HEK293 (cell line): ENCODE measurements around the gene DPF3.
A peak's percentile ranks its signal among the peaks of the same experiment; 100 is the strongest.

Experiments
- CTCF ChIA-PET: fragments of 350-600 bp; formaldehyde crosslinking; extraction: SDS; loops from one replicate; lab custom pipeline; 2021; ENCODE audit warnings: antibody characterized with exemption; lab: Yijun Ruan, JAX
- POLR2A ChIA-PET: fragments of 300-600 bp; formaldehyde crosslinking; extraction: SDS; loops from one replicate; lab custom pipeline; 2020; ENCODE audit warnings: antibody characterized with exemption, inconsistent platforms; lab: Yijun Ruan, JAX
- H3K27ac ChIP-seq: fragments of 200-500 bp; sonication (Bioruptor generic); 2 replicates; pipeline ENCODE4 v1.5.1; 2014; ENCODE audit warnings: low read depth, low read length, control low read depth, inconsistent platforms; ENCODE audit errors: extremely low read depth
- H3K36me3 ChIP-seq, 2 experiments: fragments of 200-500 bp in 1 of 2; sonication (Bioruptor generic) in 1 of 2; 1 replicate in 1 of 2; 2 replicates in 1 of 2; pipeline ENCODE4 v1.5.1; 2014 to 2017; ENCODE audit warnings: inconsistent platforms in 2 of 2, low read length in 2 of 2; ENCODE audit not compliant: control insufficient read depth in 2 of 2, insufficient read depth in 1 of 2
- H3K4me1 ChIP-seq: fragments of 200-500 bp; sonication (Bioruptor generic); 2 replicates; pipeline ENCODE4 v1.5.1; 2014; ENCODE audit warnings: mild to moderate bottlenecking, low read length, inconsistent platforms; ENCODE audit not compliant: control insufficient read depth, insufficient read depth
- H3K4me3 ChIP-seq: 2 replicates; pipeline ENCODE4 v1.5.1; 2011; ENCODE audit warnings: low read depth, mild to moderate bottlenecking, control low read depth, low read length, moderate library complexity
- H3K9me3 ChIP-seq: fragments of 200-500 bp; sonication (Bioruptor generic); 2 replicates; pipeline ENCODE4 v1.5.1; 2014; ENCODE audit warnings: low read depth, low read length, inconsistent platforms; ENCODE audit not compliant: control insufficient read depth, insufficient read depth
- EGR2 ChIP-seq: fragments of 450-650 bp; formaldehyde crosslinking; IDR thresholded peaks from 2 replicates; pipeline ENCODE4 v1.5.1; 2016; ENCODE audit warnings: low read depth, missing biosample characterization, missing genetic modification characterization
- GLIS2 ChIP-seq: fragments of 450-650 bp; formaldehyde crosslinking; IDR thresholded peaks from 2 replicates; pipeline ENCODE4 v1.5.1; 2016; ENCODE audit warnings: missing biosample characterization, missing genetic modification characterization
- KLF7 ChIP-seq: fragments of 450-650 bp; formaldehyde crosslinking; IDR thresholded peaks from 2 replicates; pipeline ENCODE4 v1.5.1; 2016; ENCODE audit warnings: missing biosample characterization, missing genetic modification characterization, borderline replicate concordance
- MYNN ChIP-seq: fragments of 450-650 bp; formaldehyde crosslinking; IDR thresholded peaks from 2 replicates; pipeline ENCODE4 v1.5.1; 2016; ENCODE audit warnings: missing biosample characterization, missing genetic modification characterization, borderline replicate concordance
- MZF1 ChIP-seq: fragments of 450-650 bp; formaldehyde crosslinking; IDR thresholded peaks from 2 replicates; pipeline ENCODE4 v1.5.1; 2017; ENCODE audit warnings: missing biosample characterization, missing genetic modification characterization, borderline replicate concordance
- OVOL3 ChIP-seq: fragments of 450-650 bp; formaldehyde crosslinking; IDR thresholded peaks from 2 replicates; pipeline ENCODE4 v1.5.1; 2016; ENCODE audit warnings: missing biosample characterization, missing genetic modification characterization
- PRDM1 ChIP-seq: fragments of 450-650 bp; formaldehyde crosslinking; IDR thresholded peaks from 2 replicates; pipeline ENCODE4; 2016; ENCODE audit warnings: missing biosample characterization, missing genetic modification characterization
- ZBTB17 ChIP-seq: fragments of 450-650 bp; formaldehyde crosslinking; IDR thresholded peaks from 2 replicates; pipeline ENCODE4 v1.5.1; 2016; ENCODE audit warnings: missing biosample characterization, missing genetic modification characterization
- ZBTB21 ChIP-seq: fragments of 450-650 bp; formaldehyde crosslinking; IDR thresholded peaks from 2 replicates; pipeline ENCODE4 v1.5.1; 2017; ENCODE audit warnings: missing biosample characterization, missing genetic modification characterization
- ZBTB48 ChIP-seq: fragments of 450-650 bp; formaldehyde crosslinking; IDR thresholded peaks from 2 replicates; pipeline ENCODE4 v1.5.1; 2016; ENCODE audit warnings: missing biosample characterization, missing genetic modification characterization
- ZBTB8A ChIP-seq: fragments of 450-650 bp; formaldehyde crosslinking; IDR thresholded peaks from 2 replicates; pipeline ENCODE4 v1.5.1; 2016; ENCODE audit warnings: missing biosample characterization, missing genetic modification characterization
- ZFHX2 ChIP-seq: fragments of 450-650 bp; formaldehyde crosslinking; conservative IDR thresholded peaks from 2 replicates; pipeline ENCODE4 v1.5.1; 2016; ENCODE audit warnings: missing biosample characterization, missing genetic modification characterization
- ZNF10 ChIP-seq: fragments of 450-650 bp; formaldehyde crosslinking; IDR thresholded peaks from 2 replicates; pipeline ENCODE4 v1.5.1; 2017; ENCODE audit warnings: missing biosample characterization, missing genetic modification characterization
- ZNF140 ChIP-seq: fragments of 450-650 bp; formaldehyde crosslinking; IDR thresholded peaks from 2 replicates; pipeline ENCODE4 v1.5.1; 2016; ENCODE audit warnings: missing biosample characterization, missing genetic modification characterization
- ZNF184 ChIP-seq: fragments of 450-650 bp; IDR thresholded peaks from 2 replicates; pipeline ENCODE4 v1.5.1; 2018; ENCODE audit warnings: missing biosample characterization, mild to moderate bottlenecking, missing genetic modification characterization
- ZNF266 ChIP-seq: fragments of 450-650 bp; formaldehyde crosslinking; IDR thresholded peaks from 2 replicates; pipeline ENCODE4 v1.5.1; 2016; ENCODE audit warnings: missing biosample characterization, missing genetic modification characterization, low read depth
- ZNF416 ChIP-seq: fragments of 450-650 bp; formaldehyde crosslinking; IDR thresholded peaks from 2 replicates; pipeline ENCODE4 v1.5.1; 2016; ENCODE audit warnings: missing biosample characterization, missing genetic modification characterization
- ZNF624 ChIP-seq: fragments of 450-650 bp; formaldehyde crosslinking; IDR thresholded peaks from 2 replicates; pipeline ENCODE4 v1.5.1; 2017; ENCODE audit warnings: missing biosample characterization, missing genetic modification characterization
- ZNF658 ChIP-seq: fragments of 450-650 bp; formaldehyde crosslinking; IDR thresholded peaks from 2 replicates; pipeline ENCODE4; 2016; ENCODE audit warnings: missing biosample characterization, missing genetic modification characterization
- ZNF707 ChIP-seq: fragments of 450-650 bp; formaldehyde crosslinking; IDR thresholded peaks from 2 replicates; pipeline ENCODE4 v1.5.1; 2016; ENCODE audit warnings: missing biosample characterization, missing genetic modification characterization
- TF ChIP-seq, protein P1 (sequence below): fragments of 450-650 bp; formaldehyde crosslinking; IDR thresholded peaks from 2 replicates; pipeline ENCODE4 v1.5.1; 2016; ENCODE audit warnings: missing biosample characterization, missing genetic modification characterization
- TF ChIP-seq, protein P2 (sequence below): fragments of 450-650 bp; formaldehyde crosslinking; conservative IDR thresholded peaks from 2 replicates; pipeline ENCODE4 v1.5.1; 2016; ENCODE audit warnings: low read depth, missing biosample characterization, missing genetic modification characterization
- TF ChIP-seq, protein P3 (sequence below): fragments of 450-650 bp; formaldehyde crosslinking; IDR thresholded peaks from 2 replicates; pipeline ENCODE4 v1.5.1; 2017; ENCODE audit warnings: missing biosample characterization, missing genetic modification characterization

The DPF3 gene

GRCh38 chr14:72616294-72616693 is 277.6 kb downstream of the DPF3 start:
- Histone ChIP-seq H3K9me3 (no peaks in the 10 kb centered on the region), H3K4me3 (no peak overlapping the region), H3K27ac (no peak overlapping the region), H3K36me3 (no peaks in the 10 kb centered on the region), H3K4me1 (no peaks in the 10 kb centered on the region)
- ChIA-PET POLR2A (no interaction called here), CTCF (no interaction called here)
- TF ChIP-seq ZNF707 (no peak), OVOL3 (tag by site-specific recombination) (no peak)

DNA sequence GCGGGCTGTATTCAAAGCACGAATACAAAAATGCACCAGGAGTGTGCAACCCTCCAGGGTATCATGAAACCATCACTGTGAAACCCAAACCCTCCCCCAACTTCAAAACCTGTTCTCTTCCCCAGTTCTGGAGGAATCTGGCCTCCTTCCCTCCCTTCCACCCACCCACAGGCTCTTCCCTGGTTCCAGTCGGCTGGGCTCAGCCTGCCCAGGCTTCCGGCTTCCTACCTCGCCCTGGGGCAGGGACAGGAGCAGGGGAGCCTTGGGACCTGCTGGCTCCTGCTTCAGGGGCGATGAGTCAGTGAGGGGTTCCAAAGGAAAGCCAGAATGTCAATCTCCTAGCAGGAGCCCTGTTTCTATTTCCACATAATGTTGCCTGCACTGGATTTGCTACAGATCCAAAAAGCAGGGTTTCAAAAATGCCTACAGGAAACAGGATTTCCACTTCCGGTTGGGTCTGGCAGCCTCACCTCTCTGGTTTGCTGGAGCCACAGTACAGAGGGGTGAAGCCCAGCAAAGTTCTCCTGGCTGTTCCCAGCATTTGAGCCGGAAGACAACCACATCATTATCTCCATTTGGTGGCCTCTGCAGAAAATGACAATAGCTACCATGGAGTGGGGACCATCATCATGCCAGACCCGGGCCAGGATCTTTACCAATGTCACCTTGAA is 278.3 kb downstream of the DPF3 start:
- Histone ChIP-seq H3K27ac (no peak overlapping the region), H3K4me1 (no peaks in the 10 kb centered on the region), H3K9me3 (no peaks in the 10 kb centered on the region), H3K4me3 (no peak overlapping the region), H3K36me3 (no peaks in the 10 kb centered on the region)
- TF ChIP-seq, protein P1, sequence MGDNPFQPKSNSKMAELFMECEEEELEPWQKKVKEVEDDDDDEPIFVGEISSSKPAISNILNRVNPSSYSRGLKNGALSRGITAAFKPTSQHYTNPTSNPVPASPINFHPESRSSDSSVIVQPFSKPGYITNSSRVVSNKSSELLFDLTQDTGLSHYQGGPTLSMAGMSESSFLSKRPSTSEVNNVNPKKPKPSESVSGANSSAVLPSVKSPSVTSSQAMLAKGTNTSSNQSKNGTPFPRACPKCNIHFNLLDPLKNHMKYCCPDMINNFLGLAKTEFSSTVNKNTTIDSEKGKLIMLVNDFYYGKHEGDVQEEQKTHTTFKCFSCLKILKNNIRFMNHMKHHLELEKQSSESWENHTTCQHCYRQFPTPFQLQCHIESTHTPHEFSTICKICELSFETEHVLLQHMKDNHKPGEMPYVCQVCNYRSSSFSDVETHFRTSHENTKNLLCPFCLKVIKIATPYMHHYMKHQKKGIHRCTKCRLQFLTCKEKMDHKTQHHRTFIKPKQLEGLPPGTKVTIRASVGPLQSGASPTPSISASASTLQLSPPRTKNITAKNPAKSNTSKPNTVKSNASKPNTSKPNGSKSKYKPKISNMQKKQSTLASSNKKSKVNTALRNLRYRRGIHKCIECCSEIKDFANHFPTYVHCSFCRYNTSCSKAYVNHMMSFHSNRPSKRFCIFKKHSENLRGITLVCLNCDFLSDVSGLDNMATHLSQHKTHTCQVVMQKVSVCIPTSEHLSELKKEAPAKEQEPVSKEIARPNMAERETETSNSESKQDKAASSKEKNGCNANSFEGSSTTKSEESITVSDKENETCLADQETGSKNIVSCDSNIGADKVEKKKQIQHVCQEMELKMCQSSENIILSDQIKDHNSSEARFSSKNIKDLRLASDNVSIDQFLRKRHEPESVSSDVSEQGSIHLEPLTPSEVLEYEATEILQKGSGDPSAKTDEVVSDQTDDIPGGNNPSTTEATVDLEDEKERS (tag by site-specific recombination): no peak
- TF ChIP-seq EGR2 (peak; percentile 21; the same call in 1 of the 2 replicates), ZNF416 (tag by site-specific recombination) (no peak), ZBTB48 (tag by site-specific recombination) (no peak), ZNF624 (tag by site-specific recombination) (no peak), KLF7 (no peak), ZFHX2 (tag by site-specific recombination) (peak; percentile 59), MZF1 (no peak)
- ChIA-PET CTCF (no interaction called here), POLR2A (no interaction called here)

- ChIA-PET CTCF (no interaction called here), POLR2A (interaction anchor here (0.6 kb wide), 1 partner anchor 36 kb away, joined by 3 read pairs; no protein-coding TSS in a partner anchor)
- no peaks in the 10 kb centered on the region for H3K4me1 ChIP-seq
- H3K36me3 ChIP-seq: no peaks in the 10 kb centered on the region
- TF ChIP-seq ZBTB21 (tag by site-specific recombination): no peak
- no peak for TF ChIP-seq ZNF10 (tag by site-specific recombination)
- TF ChIP-seq MYNN (tag by site-specific recombination): no peak
- TF ChIP-seq, protein P2, sequence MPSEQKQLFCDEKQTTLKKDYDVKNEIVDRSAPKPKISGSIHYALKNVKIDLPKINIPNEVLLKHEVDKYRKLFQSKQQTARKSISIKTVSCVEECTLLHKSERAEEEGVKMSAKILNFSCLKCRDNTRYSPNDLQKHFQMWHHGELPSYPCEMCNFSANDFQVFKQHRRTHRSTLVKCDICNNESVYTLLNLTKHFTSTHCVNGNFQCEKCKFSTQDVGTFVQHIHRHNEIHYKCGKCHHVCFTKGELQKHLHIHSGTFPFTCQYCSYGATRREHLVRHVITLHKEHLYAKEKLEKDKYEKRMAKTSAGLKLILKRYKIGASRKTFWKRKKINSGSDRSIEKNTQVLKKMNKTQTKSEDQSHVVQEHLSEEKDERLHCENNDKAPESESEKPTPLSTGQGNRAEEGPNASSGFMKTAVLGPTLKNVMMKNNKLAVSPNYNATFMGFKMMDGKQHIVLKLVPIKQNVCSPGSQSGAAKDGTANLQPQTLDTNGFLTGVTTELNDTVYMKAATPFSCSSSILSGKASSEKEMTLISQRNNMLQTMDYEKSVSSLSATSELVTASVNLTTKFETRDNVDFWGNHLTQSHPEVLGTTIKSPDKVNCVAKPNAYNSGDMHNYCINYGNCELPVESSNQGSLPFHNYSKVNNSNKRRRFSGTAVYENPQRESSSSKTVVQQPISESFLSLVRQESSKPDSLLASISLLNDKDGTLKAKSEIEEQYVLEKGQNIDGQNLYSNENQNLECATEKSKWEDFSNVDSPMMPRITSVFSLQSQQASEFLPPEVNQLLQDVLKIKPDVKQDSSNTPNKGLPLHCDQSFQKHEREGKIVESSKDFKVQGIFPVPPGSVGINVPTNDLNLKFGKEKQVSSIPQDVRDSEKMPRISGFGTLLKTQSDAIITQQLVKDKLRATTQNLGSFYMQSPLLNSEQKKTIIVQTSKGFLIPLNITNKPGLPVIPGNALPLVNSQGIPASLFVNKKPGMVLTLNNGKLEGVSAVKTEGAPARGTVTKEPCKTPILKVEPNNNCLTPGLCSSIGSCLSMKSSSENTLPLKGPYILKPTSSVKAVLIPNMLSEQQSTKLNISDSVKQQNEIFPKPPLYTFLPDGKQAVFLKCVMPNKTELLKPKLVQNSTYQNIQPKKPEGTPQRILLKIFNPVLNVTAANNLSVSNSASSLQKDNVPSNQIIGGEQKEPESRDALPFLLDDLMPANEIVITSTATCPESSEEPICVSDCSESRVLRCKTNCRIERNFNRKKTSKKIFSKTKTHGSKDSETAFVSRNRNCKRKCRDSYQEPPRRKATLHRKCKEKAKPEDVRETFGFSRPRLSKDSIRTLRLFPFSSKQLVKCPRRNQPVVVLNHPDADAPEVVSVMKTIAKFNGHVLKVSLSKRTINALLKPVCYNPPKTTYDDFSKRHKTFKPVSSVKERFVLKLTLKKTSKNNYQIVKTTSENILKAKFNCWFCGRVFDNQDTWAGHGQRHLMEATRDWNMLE (tag by site-specific recombination): no peak
- no peak for TF ChIP-seq ZNF140
- TF ChIP-seq GLIS2 (tag by site-specific recombination): no peak
- no peak for TF ChIP-seq ZNF184 (tag by site-specific recombination)
- TF ChIP-seq ZNF266 (tag by site-specific recombination): no peak
- TF ChIP-seq, protein P3, sequence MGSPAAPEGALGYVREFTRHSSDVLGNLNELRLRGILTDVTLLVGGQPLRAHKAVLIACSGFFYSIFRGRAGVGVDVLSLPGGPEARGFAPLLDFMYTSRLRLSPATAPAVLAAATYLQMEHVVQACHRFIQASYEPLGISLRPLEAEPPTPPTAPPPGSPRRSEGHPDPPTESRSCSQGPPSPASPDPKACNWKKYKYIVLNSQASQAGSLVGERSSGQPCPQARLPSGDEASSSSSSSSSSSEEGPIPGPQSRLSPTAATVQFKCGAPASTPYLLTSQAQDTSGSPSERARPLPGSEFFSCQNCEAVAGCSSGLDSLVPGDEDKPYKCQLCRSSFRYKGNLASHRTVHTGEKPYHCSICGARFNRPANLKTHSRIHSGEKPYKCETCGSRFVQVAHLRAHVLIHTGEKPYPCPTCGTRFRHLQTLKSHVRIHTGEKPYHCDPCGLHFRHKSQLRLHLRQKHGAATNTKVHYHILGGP (tag by site-specific recombination): no peak
- TF ChIP-seq PRDM1 (tag by site-specific recombination): no peak
- TF ChIP-seq ZNF658 (tag by site-specific recombination): no peak
- TF ChIP-seq ZBTB17: no peak
- TF ChIP-seq ZBTB8A (tag by site-specific recombination): no peak
- no peaks in the 10 kb centered on the region for H3K9me3 ChIP-seq
- H3K4me3 ChIP-seq: no peak overlapping the region
- H3K27ac ChIP-seq: no peak overlapping the region
Measured at GRCh38 chr14:72614891-72615415, 278.9 kb downstream of the DPF3 start.
